SIG-M5 treated with dmso at 0.1 percent for 504 hours (cell line): ENCODE measurements around the gene MIP.
"Not testable (repeated sequence)": the region's sequence is repeated elsewhere in the genome, so short reads cannot be mapped to it uniquely, and the experiment has no call there.

Experiments
- DNase-seq: peaks from one replicate; lab custom pipeline; 2025; ENCODE audit not compliant: unreplicated experiment; lab: John Stamatoyannopoulos, UW

The MIP gene

GRCh38 chr12:56411781-56412639, 42.4 kb downstream of the MIP start:
- no peak for DNase-seq

- DNase-seq = no peak
These were observed 43.7 kb downstream of the MIP start for GRCh38 chr12:56410768-56411167.

- DNase-seq = no peak
These were observed 45.5 kb downstream of the MIP start for GRCh38 chr12:56408799-56409417.

- DNase-seq = not testable (repeated sequence)
These were observed 50.2 kb downstream of the MIP start for GRCh38 chr12:56404227-56404626.

- not testable (repeated sequence) for DNase-seq
These were observed 52.8 kb downstream of the MIP start for GRCh38 chr12:56401612-56402011.

- DNase-seq = not testable (repeated sequence)
These were observed 53.3 kb downstream of the MIP start for GRCh38 chr12:56401125-56401524.
